Stimulated activated CD8-positive, alpha-beta memory T cell treated with anti-CD3 and anti-CD28 coated beads, Interleukin-4, amount 100 ng/mL, for 1 hour (primary cell): ENCODE results near the gene COL5A1.
"Not testable (repeated sequence)": the region's sequence is repeated elsewhere in the genome, so short reads cannot be mapped to it uniquely, and the experiment has no call there.

Source experiments
- DNase-seq, 2 donors: peaks; one replicate each; pipeline ENCODE4 v3.0.0-alpha.2; 2020; ENCODE audit warnings: low read depth in 2 of 2, low spot score in 1 of 2

Gene COL5A1

GRCh38 chr9:134676886-134677285 is 35.3 kb downstream of the COL5A1 start:
- no peak for DNase-seq

- no peak for DNase-seq
Observed at GRCh38 chr9:134677743-134678142, 36.1 kb downstream of the COL5A1 start.

GRCh38 chr9:134678206-134678605 is 36.6 kb downstream of the COL5A1 start:
- DNase-seq: no peak

GRCh38 chr9:134678666-134679443 is 37.3 kb downstream of the COL5A1 start:
- no peak for DNase-seq

GRCh38 chr9:134679616-134680392 is 38.2 kb downstream of the COL5A1 start:
- DNase-seq: no peak

- no peak for DNase-seq
Observed at GRCh38 chr9:134680393-134681060, 38.9 kb downstream of the COL5A1 start.

- no peak for DNase-seq
Observed at GRCh38 chr9:134681061-134681661, 39.6 kb downstream of the COL5A1 start.

GRCh38 chr9:134682026-134682425 is 40.4 kb downstream of the COL5A1 start:
- DNase-seq: no peak

GRCh38 chr9:134682651-134683364 is 41.2 kb downstream of the COL5A1 start:
- no peak for DNase-seq

GRCh38 chr9:134683714-134684374 is 42.2 kb downstream of the COL5A1 start:
- no peak for DNase-seq

GRCh38 chr9:134684375-134684723 is 42.7 kb downstream of the COL5A1 start:
- no peak for DNase-seq

- DNase-seq: not testable (repeated sequence)
Observed at GRCh38 chr9:134684941-134685340, 43.3 kb downstream of the COL5A1 start.

- no peak for DNase-seq
Observed at GRCh38 chr9:134685784-134686183, 44.2 kb downstream of the COL5A1 start.

- DNase-seq: no peak
Observed at GRCh38 chr9:134686896-134687295, 45.3 kb downstream of the COL5A1 start.

- no peak for DNase-seq
Observed at GRCh38 chr9:134687556-134687955, 46.0 kb downstream of the COL5A1 start.

GRCh38 chr9:134688231-134688630 is 46.6 kb downstream of the COL5A1 start:
- no peak for DNase-seq

- no peak for DNase-seq
Observed at GRCh38 chr9:134688661-134689320, 47.2 kb downstream of the COL5A1 start.

GRCh38 chr9:134689321-134690181 is 47.9 kb downstream of the COL5A1 start:
- DNase-seq: no peak

GRCh38 chr9:134690301-134690751 is 48.7 kb downstream of the COL5A1 start:
- no peak for DNase-seq
